WTC11 (cell line): Measurements from ENCODE around the gene MAT2A.

Source experiments
- E2F4 ChIP-seq: sonication (generic); formaldehyde crosslinking; IDR thresholded peaks from 2 replicates; pipeline ENCODE4 v1.8.1; 2022; ENCODE audit warnings: low read depth, mild to moderate bottlenecking, moderate library complexity, missing genetic modification reagents, borderline replicate concordance
- ESRRA ChIP-seq: sonication (generic); formaldehyde crosslinking; IDR thresholded peaks from 2 replicates; pipeline ENCODE4 v1.8.1; 2022; ENCODE audit warnings: mild to moderate bottlenecking, missing genetic modification reagents, borderline replicate concordance
- FOXJ3 ChIP-seq: sonication (generic); formaldehyde crosslinking; IDR thresholded peaks from 2 replicates; pipeline ENCODE4 v1.9.0; 2021; ENCODE audit warnings: missing genetic modification reagents, mild to moderate bottlenecking, borderline replicate concordance
- HMGXB4 ChIP-seq: sonication (generic); formaldehyde crosslinking; IDR thresholded peaks from 2 replicates; pipeline ENCODE4 v1.8.1; 2023; ENCODE audit warnings: mild to moderate bottlenecking, moderate library complexity, missing genetic modification reagents
- JAZF1 ChIP-seq: fragments of 250-450 bp; sonication (Bioruptor Pico); IDR thresholded peaks from 2 replicates; pipeline ENCODE4 v1.9.0; 2021; ENCODE audit warnings: moderate library complexity, mild to moderate bottlenecking, inconsistent platforms
- MXD4 ChIP-seq: fragments of 250-450 bp; sonication (Bioruptor Pico); IDR thresholded peaks from 2 replicates; pipeline ENCODE4 v1.8.0; 2021; ENCODE audit warnings: mild to moderate bottlenecking, moderate library complexity, borderline replicate concordance
- TEAD4 ChIP-seq: sonication (generic); formaldehyde crosslinking; IDR thresholded peaks from 2 replicates; pipeline ENCODE4 v1.8.0; 2022; ENCODE audit warnings: mild to moderate bottlenecking, missing genetic modification reagents
- ZNF232 ChIP-seq: sonication (generic); formaldehyde crosslinking; IDR thresholded peaks from 2 replicates; pipeline ENCODE4 v1.8.0; 2022; ENCODE audit warnings: mild to moderate bottlenecking, missing genetic modification reagents
- TF ChIP-seq, protein P1 (sequence below): fragments of 200-600 bp; IDR thresholded peaks from 2 replicates; pipeline ENCODE4 v1.8.0; 2022; ENCODE audit warnings: antibody characterized with exemption

GRCh38 chr2:85496436-85496835, 42.5 kb upstream of the MAT2A start:
- TF ChIP-seq, protein P1, sequence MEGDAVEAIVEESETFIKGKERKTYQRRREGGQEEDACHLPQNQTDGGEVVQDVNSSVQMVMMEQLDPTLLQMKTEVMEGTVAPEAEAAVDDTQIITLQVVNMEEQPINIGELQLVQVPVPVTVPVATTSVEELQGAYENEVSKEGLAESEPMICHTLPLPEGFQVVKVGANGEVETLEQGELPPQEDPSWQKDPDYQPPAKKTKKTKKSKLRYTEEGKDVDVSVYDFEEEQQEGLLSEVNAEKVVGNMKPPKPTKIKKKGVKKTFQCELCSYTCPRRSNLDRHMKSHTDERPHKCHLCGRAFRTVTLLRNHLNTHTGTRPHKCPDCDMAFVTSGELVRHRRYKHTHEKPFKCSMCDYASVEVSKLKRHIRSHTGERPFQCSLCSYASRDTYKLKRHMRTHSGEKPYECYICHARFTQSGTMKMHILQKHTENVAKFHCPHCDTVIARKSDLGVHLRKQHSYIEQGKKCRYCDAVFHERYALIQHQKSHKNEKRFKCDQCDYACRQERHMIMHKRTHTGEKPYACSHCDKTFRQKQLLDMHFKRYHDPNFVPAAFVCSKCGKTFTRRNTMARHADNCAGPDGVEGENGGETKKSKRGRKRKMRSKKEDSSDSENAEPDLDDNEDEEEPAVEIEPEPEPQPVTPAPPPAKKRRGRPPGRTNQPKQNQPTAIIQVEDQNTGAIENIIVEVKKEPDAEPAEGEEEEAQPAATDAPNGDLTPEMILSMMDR = no peak
- TF ChIP-seq TEAD4 (CRISPR knock-in tag) = no peak
- TF ChIP-seq ESRRA (CRISPR knock-in tag) = no peak
- no peak for TF ChIP-seq ZNF232 (CRISPR knock-in tag)
- no peak for TF ChIP-seq MXD4 (CRISPR knock-in tag)
- TF ChIP-seq E2F4 = no peak
- TF ChIP-seq FOXJ3 (CRISPR knock-in tag) = no peak
- TF ChIP-seq JAZF1 (CRISPR knock-in tag) = no peak
- no peak for TF ChIP-seq HMGXB4 (CRISPR knock-in tag)
